ENCODE data around the gene WDR82. TPM values are rescaled to one million over a fixed set of nuclear protein-coding genes. Genes with fewer than 3 reads are reported as not detected.

WDR82 gene
- total RNA-seq, 1 experiment from 2014 or later = 42.0 TPM

DNA sequence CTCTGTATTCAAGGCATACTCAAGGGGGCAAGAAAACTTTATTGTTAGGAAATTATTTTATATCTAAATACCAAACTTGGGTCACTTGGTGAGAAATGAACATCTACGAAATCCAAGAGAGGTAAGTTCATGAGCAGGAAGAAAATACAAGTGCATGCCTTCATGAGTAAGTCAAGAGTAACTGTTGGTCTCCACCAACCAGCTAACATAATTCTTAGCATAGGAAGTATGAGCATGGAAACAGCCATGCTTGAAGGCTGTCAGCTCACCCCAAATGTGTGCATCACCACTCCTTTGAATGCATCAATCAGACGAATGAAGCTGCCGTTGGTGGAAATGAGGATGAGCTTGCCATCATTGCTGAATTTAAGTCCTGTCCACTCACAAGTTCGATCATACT is 19.0 kb downstream of the WDR82 start:
- Histone ChIP-seq H3K27me3 (ENCODE audit: low read length) (no peaks in the 10 kb centered on the region), H3K27ac (ENCODE audit: low read length) (no peak overlapping the region), H3K4me3 (ENCODE audit: low read length) (no peak overlapping the region), H3K9me2 (replicated peaks; ENCODE audit: insufficient read depth, low read length) (no peaks in the 10 kb centered on the region), H3K4me2 (ENCODE audit: low read depth, low read length, poor library complexity, severe bottlenecking) (no peak overlapping the region), H3K36me3 (ENCODE audit: insufficient read depth, low read length) (peaks cover 74% of the 10 kb centered on the region), H3K4me1 (ENCODE audit: low read length) (peaks cover 35% of the 10 kb centered on the region), H4K20me1 (ENCODE audit: insufficient read depth, low read depth, low read length) (peaks cover 17% of the 10 kb centered on the region), H3K79me2 (ENCODE audit: low read length) (peaks cover 54% of the 10 kb centered on the region), H3K9ac (ENCODE audit: low read length) (no peak overlapping the region), H2AFZ (ENCODE audit: low read length) (no peak overlapping the region), H3K9me3 (ENCODE audit: low read length) (no peaks in the 10 kb centered on the region)
- DNase-seq = no peak

DNA sequence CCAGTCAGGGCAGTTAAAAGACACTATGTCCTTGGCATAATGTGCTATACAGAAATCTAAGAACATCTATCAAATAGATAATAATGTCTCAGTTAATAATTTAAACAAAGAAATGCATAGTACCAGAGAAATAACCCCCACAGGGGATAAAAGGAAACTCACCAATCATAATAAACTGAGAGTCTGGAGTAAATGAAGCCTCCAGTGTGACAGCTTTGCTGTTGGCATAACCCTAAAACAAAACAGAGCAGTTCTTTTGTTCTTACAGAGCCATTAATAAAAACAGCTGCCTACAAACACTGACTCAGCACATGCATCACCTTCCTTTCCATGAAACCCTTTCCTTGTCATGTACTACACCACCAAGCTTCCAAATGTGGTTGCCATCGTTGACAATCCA is 19.4 kb downstream of the WDR82 start:
- Histone ChIP-seq H3K27me3 (ENCODE audit: low read length) (no peaks in the 10 kb centered on the region), H2AFZ (ENCODE audit: low read length) (no peak overlapping the region), H3K9ac (ENCODE audit: low read length) (no peak overlapping the region), H3K27ac (ENCODE audit: low read length) (no peak overlapping the region), H3K36me3 (ENCODE audit: insufficient read depth, low read length) (peaks cover 70% of the 10 kb centered on the region), H3K4me2 (ENCODE audit: low read depth, low read length, poor library complexity, severe bottlenecking) (no peak overlapping the region), H3K9me2 (replicated peaks; ENCODE audit: insufficient read depth, low read length) (no peaks in the 10 kb centered on the region), H3K79me2 (ENCODE audit: low read length) (peaks cover 50% of the 10 kb centered on the region), H3K4me3 (ENCODE audit: low read length) (no peak overlapping the region), H4K20me1 (ENCODE audit: insufficient read depth, low read depth, low read length) (peaks cover 21% of the 10 kb centered on the region), H3K9me3 (ENCODE audit: low read length) (no peaks in the 10 kb centered on the region), H3K4me1 (ENCODE audit: low read length) (peaks cover 39% of the 10 kb centered on the region)
- DNase-seq = no peak

DNA sequence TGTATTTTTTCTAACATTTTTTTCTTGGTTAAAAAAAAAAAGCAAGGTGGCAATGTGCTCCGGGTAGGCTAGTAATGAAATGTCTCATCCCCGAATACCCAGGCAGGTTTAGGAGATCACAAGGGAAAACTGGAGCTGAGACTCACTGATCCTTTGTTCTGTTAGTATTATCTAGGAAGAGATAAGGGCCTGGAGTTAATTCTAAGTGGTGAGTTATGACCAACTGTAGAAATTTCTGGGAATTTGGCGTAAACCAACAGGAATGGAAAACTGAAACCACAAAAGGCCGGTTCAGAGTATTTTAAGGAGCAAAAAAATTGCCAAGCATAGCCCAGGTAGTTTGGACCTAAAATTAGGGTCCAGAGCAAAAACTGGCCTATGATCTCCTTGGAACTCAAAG is 20.5 kb downstream of the WDR82 start:
- peaks cover 69% of the 10 kb centered on the region for H3K36me3 ChIP-seq (ENCODE audit: insufficient read depth, low read length)
- H3K4me3 ChIP-seq (ENCODE audit: low read length) = no peak overlapping the region
- no peak overlapping the region for H3K4me2 ChIP-seq (ENCODE audit: low read depth, low read length, poor library complexity, severe bottlenecking)
- H4K20me1 ChIP-seq (ENCODE audit: insufficient read depth, low read depth, low read length) = peaks cover 24% of the 10 kb centered on the region; the same call in 1 of the 2 replicates
- H2AFZ ChIP-seq (ENCODE audit: low read length) = no peak overlapping the region
- no peaks in the 10 kb centered on the region for H3K9me3 ChIP-seq (ENCODE audit: low read length)
- H3K9ac ChIP-seq (ENCODE audit: low read length) = no peak overlapping the region
- DNase-seq = no peak
- H3K9me2 ChIP-seq (replicated peaks; ENCODE audit: insufficient read depth, low read length) = no peaks in the 10 kb centered on the region
- no peaks in the 10 kb centered on the region for H3K27me3 ChIP-seq (ENCODE audit: low read length)
- peaks cover 38% of the 10 kb centered on the region for H3K79me2 ChIP-seq (ENCODE audit: low read length)
- H3K27ac ChIP-seq (ENCODE audit: low read length) = no peak overlapping the region
- H3K4me1 ChIP-seq (ENCODE audit: low read length) = peaks cover 44% of the 10 kb centered on the region

DNA sequence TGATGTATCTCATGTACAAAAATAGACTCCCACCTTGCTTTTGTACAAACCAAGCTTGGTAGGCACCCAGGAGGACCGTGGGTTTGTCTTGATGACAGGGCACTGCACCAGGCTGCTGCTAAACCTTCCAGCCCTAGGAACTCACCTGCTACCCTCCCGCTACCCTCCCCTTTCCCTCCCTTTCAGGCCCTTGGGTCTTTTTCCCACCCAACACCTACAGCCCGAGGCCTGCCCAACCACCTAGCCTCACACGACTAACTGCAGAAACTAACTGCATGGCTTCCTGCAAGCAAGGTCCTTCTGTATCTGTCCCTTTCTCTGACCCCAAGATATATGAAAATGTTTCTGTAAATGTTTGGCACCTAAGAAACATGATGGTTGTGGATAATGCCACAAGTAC is 21.8 kb downstream of the WDR82 start:
- Histone ChIP-seq H3K36me3 (ENCODE audit: insufficient read depth, low read length) (peaks cover 66% of the 10 kb centered on the region), H3K27ac (ENCODE audit: low read length) (no peak overlapping the region), H3K9me3 (ENCODE audit: low read length) (no peaks in the 10 kb centered on the region), H3K4me3 (ENCODE audit: low read length) (no peak overlapping the region), H3K4me1 (ENCODE audit: low read length) (peaks cover 36% of the 10 kb centered on the region), H4K20me1 (ENCODE audit: insufficient read depth, low read depth, low read length) (peaks cover 24% of the 10 kb centered on the region; the same call in 1 of the 2 replicates), H3K79me2 (ENCODE audit: low read length) (peaks cover 25% of the 10 kb centered on the region), H3K9ac (ENCODE audit: low read length) (no peak overlapping the region), H3K27me3 (ENCODE audit: low read length) (no peaks in the 10 kb centered on the region), H3K4me2 (ENCODE audit: low read depth, low read length, poor library complexity, severe bottlenecking) (no peak overlapping the region), H2AFZ (ENCODE audit: low read length) (no peak overlapping the region), H3K9me2 (replicated peaks; ENCODE audit: insufficient read depth, low read length) (no peaks in the 10 kb centered on the region)
- no peak for DNase-seq

GRCh38 chr3:52256159-52256558 is 22.3 kb downstream of the WDR82 start:
- Histone ChIP-seq H3K9me2 (replicated peaks; ENCODE audit: insufficient read depth, low read length) (no peaks in the 10 kb centered on the region), H3K4me2 (ENCODE audit: low read depth, low read length, poor library complexity, severe bottlenecking) (no peak overlapping the region), H3K36me3 (ENCODE audit: insufficient read depth, low read length) (peaks cover 64% of the 10 kb centered on the region), H3K27me3 (ENCODE audit: low read length) (no peaks in the 10 kb centered on the region), H3K9me3 (ENCODE audit: low read length) (no peaks in the 10 kb centered on the region), H2AFZ (ENCODE audit: low read length) (no peak overlapping the region), H3K79me2 (ENCODE audit: low read length) (peaks cover 22% of the 10 kb centered on the region; the same call in 1 of the 2 replicates), H3K27ac (ENCODE audit: low read length) (no peak overlapping the region), H3K9ac (ENCODE audit: low read length) (no peak overlapping the region), H3K4me3 (ENCODE audit: low read length) (no peak overlapping the region), H3K4me1 (ENCODE audit: low read length) (peaks cover 36% of the 10 kb centered on the region), H4K20me1 (ENCODE audit: insufficient read depth, low read depth, low read length) (peaks cover 24% of the 10 kb centered on the region; the same call in 1 of the 2 replicates)
- no peak for DNase-seq

- H3K27ac ChIP-seq (ENCODE audit: low read length) = peak overlapping the region; percentile 83
- no peaks in the 10 kb centered on the region for H3K9me3 ChIP-seq (ENCODE audit: low read length)
- H2AFZ ChIP-seq (ENCODE audit: low read length) = no peak overlapping the region
- no peaks in the 10 kb centered on the region for H3K9me2 ChIP-seq (replicated peaks; ENCODE audit: insufficient read depth, low read length)
- no peak overlapping the region for H3K9ac ChIP-seq (ENCODE audit: low read length)
- 0 out of 2 replicates have a peak, but pooled peaks cover 12% of the 10 kb centered on the region for H3K79me2 ChIP-seq (ENCODE audit: low read length)
- no peak overlapping the region for H3K4me2 ChIP-seq (ENCODE audit: low read depth, low read length, poor library complexity, severe bottlenecking)
- peaks cover 24% of the 10 kb centered on the region; the same call in 1 of the 2 replicates for H4K20me1 ChIP-seq (ENCODE audit: insufficient read depth, low read depth, low read length)
- H3K27me3 ChIP-seq (ENCODE audit: low read length) = no peaks in the 10 kb centered on the region
- DNase-seq = no peak
- peaks cover 36% of the 10 kb centered on the region for H3K4me1 ChIP-seq (ENCODE audit: low read length)
- H3K4me3 ChIP-seq (ENCODE audit: low read length) = no peak overlapping the region
- H3K36me3 ChIP-seq (ENCODE audit: insufficient read depth, low read length) = peaks cover 54% of the 10 kb centered on the region
Measured at GRCh38 chr3:52254608-52255007, 23.8 kb downstream of the WDR82 start.

DNA sequence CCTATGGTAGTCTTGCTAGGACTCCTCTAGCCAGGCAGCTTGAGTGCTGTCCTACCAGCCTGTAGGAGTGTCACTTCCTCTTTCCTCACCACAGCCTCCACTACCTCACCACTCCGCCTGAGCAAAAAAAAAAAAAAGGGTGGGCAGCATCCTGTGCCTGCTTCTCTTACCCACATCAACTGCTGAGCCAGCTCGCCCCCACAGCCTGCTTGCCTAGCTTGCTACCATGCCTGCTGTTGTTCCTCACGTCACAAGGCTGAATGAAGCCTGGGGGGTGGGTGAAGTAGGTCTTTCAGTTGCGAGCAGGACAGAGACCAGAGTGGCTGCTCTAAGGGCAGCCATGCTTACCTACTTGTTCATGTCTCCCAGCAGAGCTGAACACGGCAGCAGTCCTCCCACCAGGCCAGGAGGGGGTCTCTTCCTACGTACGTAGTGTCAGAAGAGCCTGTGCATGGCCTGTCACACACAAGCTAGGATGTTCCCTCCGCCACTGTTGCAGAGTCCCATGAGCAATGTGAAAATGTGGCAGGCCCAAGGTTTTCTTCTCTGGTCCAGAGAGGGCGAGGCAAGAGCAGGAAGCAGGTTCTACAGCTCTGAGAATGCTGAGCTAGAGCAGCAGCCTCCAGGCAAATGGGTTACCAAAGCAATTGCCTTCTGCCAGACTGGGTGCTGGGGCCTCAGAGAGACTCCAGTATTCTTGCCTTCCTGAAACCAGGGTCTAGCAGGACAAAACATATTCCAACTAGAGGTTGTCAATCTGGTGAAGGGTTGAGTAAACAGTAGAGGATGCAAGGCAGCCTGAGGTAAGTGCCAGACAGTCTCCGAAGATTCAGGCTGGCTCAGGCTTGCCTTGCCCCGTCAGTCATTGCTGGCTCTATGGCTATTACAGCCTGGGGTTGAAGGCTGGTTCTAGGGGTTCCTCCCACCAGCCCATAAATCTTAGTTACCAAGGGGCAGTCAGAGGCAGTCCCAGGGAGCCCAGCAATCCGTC is 24.8 kb downstream of the WDR82 start:
- H3K4me1 ChIP-seq (ENCODE audit: low read length) = peaks cover 36% of the 10 kb centered on the region
- H3K36me3 ChIP-seq (ENCODE audit: insufficient read depth, low read length) = peaks cover 44% of the 10 kb centered on the region
- H3K27ac ChIP-seq (ENCODE audit: low read length) = peak overlapping the region; percentile 83
- no peaks in the 10 kb centered on the region for H3K9me2 ChIP-seq (replicated peaks; ENCODE audit: insufficient read depth, low read length)
- no peak overlapping the region; the same call in 1 of the 2 replicates for H3K4me3 ChIP-seq (ENCODE audit: low read length)
- H3K9ac ChIP-seq (ENCODE audit: low read length) = peak overlapping the region; percentile 57
- no peaks in the 10 kb centered on the region for H3K27me3 ChIP-seq (ENCODE audit: low read length)
- peak overlapping the region; percentile 38 for H3K4me2 ChIP-seq (ENCODE audit: low read depth, low read length, poor library complexity, severe bottlenecking)
- H2AFZ ChIP-seq (ENCODE audit: low read length) = no peak overlapping the region
- 0 out of 2 replicates have a peak, but pooled peaks cover 7% of the 10 kb centered on the region for H3K79me2 ChIP-seq (ENCODE audit: low read length)
- peaks cover 24% of the 10 kb centered on the region; the same call in 1 of the 2 replicates for H4K20me1 ChIP-seq (ENCODE audit: insufficient read depth, low read depth, low read length)
- peak; percentile 94 for DNase-seq
- H3K9me3 ChIP-seq (ENCODE audit: low read length) = no peaks in the 10 kb centered on the region

DNA sequence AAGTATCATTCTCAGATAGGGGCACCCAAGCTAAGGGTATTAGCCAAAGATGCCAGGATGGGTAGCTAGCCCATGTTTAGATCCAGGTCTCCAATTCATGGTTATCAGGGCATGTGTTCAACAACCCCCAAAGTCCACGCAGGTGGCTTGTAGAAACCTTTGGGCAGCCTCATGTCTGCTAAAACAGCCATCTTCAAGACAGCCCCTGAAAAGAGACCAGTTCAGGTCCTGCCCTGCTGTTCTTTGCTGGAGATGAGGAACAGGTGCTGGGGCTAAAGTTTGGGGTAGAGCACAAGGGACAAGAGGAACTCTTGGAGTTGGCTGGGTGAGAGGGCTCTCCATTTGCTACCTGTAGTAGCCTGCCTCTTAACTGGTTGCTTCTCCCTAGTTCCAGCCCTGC is 28.3 kb downstream of the WDR82 start:
- Histone ChIP-seq H3K9me3 (ENCODE audit: low read length) (no peaks in the 10 kb centered on the region), H3K79me2 (ENCODE audit: low read length) (no peaks in the 10 kb centered on the region), H3K27me3 (ENCODE audit: low read length) (no peaks in the 10 kb centered on the region), H3K27ac (ENCODE audit: low read length) (no peak overlapping the region), H4K20me1 (ENCODE audit: insufficient read depth, low read depth, low read length) (peaks cover 13% of the 10 kb centered on the region; the same call in 1 of the 2 replicates), H3K4me2 (ENCODE audit: low read depth, low read length, poor library complexity, severe bottlenecking) (no peak overlapping the region), H3K4me3 (ENCODE audit: low read length) (no peak overlapping the region), H3K9me2 (replicated peaks; ENCODE audit: insufficient read depth, low read length) (no peaks in the 10 kb centered on the region), H3K4me1 (ENCODE audit: low read length) (peaks cover 43% of the 10 kb centered on the region), H3K36me3 (ENCODE audit: insufficient read depth, low read length) (peaks cover 10% of the 10 kb centered on the region; the same call in 1 of the 2 replicates), H2AFZ (ENCODE audit: low read length) (no peak overlapping the region), H3K9ac (ENCODE audit: low read length) (no peak overlapping the region)
- DNase-seq = no peak
